GM23338 (cell line): ENCODE data around the gene COBLL1. TPM values are rescaled to one million over a fixed set of nuclear protein-coding genes. Genes with fewer than 3 reads are reported as not detected.

Experiments used
- ATAC-seq: fragments of 200-7000 bp; cut with Tn5 transposase; 3 replicates; pipeline ENCODE4 v1.9.1; 2020
- DNase-seq: peaks from one replicate; pipeline ENCODE4 v3.0.0-alpha.2; 2015; ENCODE audit warnings: low spot score
- H2AFZ ChIP-seq: fragments of 200-600 bp; sonication (generic); 2 replicates; pipeline ENCODE4 v1.8.0; 2016; ENCODE audit warnings: antibody characterized with exemption, mild to moderate bottlenecking, moderate library complexity
- H3F3A ChIP-seq: fragments of 200-600 bp; sonication (generic); replicated peaks from 2 replicates; pipeline ENCODE4 v1.8.0; 2017; ENCODE audit warnings: antibody characterized with exemption, mixed run types, low read depth
- H3K27ac ChIP-seq: fragments of 200-600 bp; sonication (generic); 2 replicates; pipeline ENCODE4 v1.6.1; 2016; ENCODE audit warnings: low read depth
- H3K27me3 ChIP-seq: fragments of 200-600 bp; sonication (generic); 2 replicates; pipeline ENCODE4 v1.8.0; 2016; ENCODE audit warnings: mild to moderate bottlenecking, mixed run types, moderate library complexity; ENCODE audit not compliant: insufficient read depth
- H3K36me3 ChIP-seq: fragments of 200-600 bp; sonication (generic); 2 replicates; pipeline ENCODE4 v1.8.0; 2016; ENCODE audit warnings: mild to moderate bottlenecking; ENCODE audit not compliant: insufficient read depth
- H3K4me1 ChIP-seq: fragments of 200-600 bp; sonication (generic); 2 replicates; pipeline ENCODE4 v1.8.0; 2016; ENCODE audit warnings: mild to moderate bottlenecking, moderate library complexity; ENCODE audit not compliant: insufficient read depth
- H3K4me2 ChIP-seq: fragments of 200-600 bp; sonication (generic); 2 replicates; pipeline ENCODE4 v1.7.1; 2017; ENCODE audit warnings: mixed run types
- H3K4me3 ChIP-seq: fragments of 200-600 bp; sonication (generic); 2 replicates; pipeline ENCODE4 v1.6.1; 2016; ENCODE audit warnings: mixed run types
- H3K79me2 ChIP-seq: fragments of 200-600 bp; sonication (generic); replicated peaks from 2 replicates; pipeline ENCODE4 v1.8.0; 2017; ENCODE audit warnings: mild to moderate bottlenecking; ENCODE audit not compliant: insufficient read depth
- H3K9me2 ChIP-seq: fragments of 200-600 bp; sonication (generic); 2 replicates; pipeline ENCODE4 v1.8.0; 2017; ENCODE audit not compliant: insufficient read depth
- H4K20me1 ChIP-seq: fragments of 200-600 bp; sonication (generic); replicated peaks from 2 replicates; pipeline ENCODE4 v1.8.0; 2017; ENCODE audit warnings: mild to moderate bottlenecking; ENCODE audit not compliant: insufficient read depth
- H3K27ac Mint-ChIP-seq: 2 replicates; pipeline ENCODE4 v1.8.0; 2020; ENCODE audit warnings: inconsistent platforms, mild to moderate bottlenecking, moderate library complexity, mixed read lengths
- H3K27me3 Mint-ChIP-seq: 3 replicates; pipeline ENCODE4 v1.8.0; 2022; ENCODE audit warnings: low read depth, mild to moderate bottlenecking, moderate library complexity, mixed read lengths, inconsistent platforms; ENCODE audit not compliant: insufficient read depth, poor library complexity
- H3K36me3 Mint-ChIP-seq: 3 replicates; pipeline ENCODE4 v1.8.0; 2021; ENCODE audit warnings: low read depth, mild to moderate bottlenecking, inconsistent platforms, moderate library complexity, mixed read lengths
- H3K4me1 Mint-ChIP-seq: 3 replicates; pipeline ENCODE4 v1.8.0; 2020; ENCODE audit warnings: mild to moderate bottlenecking, inconsistent platforms, mixed read lengths
- H3K4me3 Mint-ChIP-seq: 3 replicates; pipeline ENCODE4 v1.8.0; 2021; ENCODE audit warnings: moderate library complexity, mild to moderate bottlenecking, inconsistent platforms, mixed read lengths
- H3K9me3 Mint-ChIP-seq: 3 replicates; pipeline ENCODE4 v1.8.0; 2020; ENCODE audit warnings: moderate library complexity, mild to moderate bottlenecking, inconsistent platforms, mixed read lengths
- CREB1 ChIP-seq: fragments of 250-450 bp; sonication (Bioruptor Pico); IDR thresholded peaks from 2 replicates; pipeline ENCODE4 v1.5.0; 2020; ENCODE audit warnings: low read depth, mild to moderate bottlenecking, moderate library complexity
- EZH2 ChIP-seq: fragments of 200-600 bp; sonication (generic); IDR thresholded peaks from one replicate; pipeline ENCODE4 v1.8.0; 2017; ENCODE audit warnings: antibody characterized with exemption, mild to moderate bottlenecking, low read depth; ENCODE audit not compliant: unreplicated experiment
- EZH2phosphoT487 ChIP-seq: fragments of 200-600 bp; sonication (generic); IDR thresholded peaks from one replicate; pipeline ENCODE4 v1.8.1; 2018; ENCODE audit warnings: antibody characterized with exemption; ENCODE audit not compliant: unreplicated experiment
- JUNB ChIP-seq: IDR thresholded peaks from one replicate; pipeline ENCODE4 v1.6.1; 2016; ENCODE audit warnings: antibody characterized with exemption; ENCODE audit not compliant: unreplicated experiment
- NANOG ChIP-seq: IDR thresholded peaks from 2 replicates; pipeline ENCODE4 v1.6.1; 2016; ENCODE audit warnings: antibody characterized with exemption, borderline replicate concordance
- ZNF114 ChIP-seq: fragments of 250-450 bp; sonication (Bioruptor Pico); IDR thresholded peaks from 2 replicates; pipeline ENCODE4 v1.5.0; 2020; ENCODE audit warnings: mild to moderate bottlenecking, moderate library complexity
- ZNF331 ChIP-seq: fragments of 250-450 bp; sonication (Bioruptor Pico); IDR thresholded peaks from 2 replicates; pipeline ENCODE4 v1.5.0; 2020; ENCODE audit warnings: low read depth, mild to moderate bottlenecking, moderate library complexity
- polyA plus RNA-seq: library from polyadenylated mRNA; unstranded; fragments of >200 nt; fragmentation: Nextera tagmentation; extraction: Ambion mirVana; gene quantifications from 2 replicates; pipeline ENCODE4 v1.2.1, GENCODE V29; 2016
- total RNA-seq: library from RNA; depleted of rRNA; stranded (reverse); fragments of >200 nt; shearing (Covaris generic); gene quantifications from 2 replicates; pipeline ENCODE4 v1.2.3, GENCODE V29; 2014
- TF ChIP-seq, protein P1 (sequence below), 2 experiments: fragments of 200-600 bp in 1 of 2; sonication (generic) in 1 of 2; conservative IDR thresholded peaks; 2 replicates each; pipeline versions ENCODE4 v1.5.1 to v1.6.1; 2016 to 2017; ENCODE audit warnings: antibody characterized with exemption in 2 of 2, low read depth in 2 of 2, mild to moderate bottlenecking in 2 of 2, moderate library complexity in 1 of 2
- TF ChIP-seq, protein P2 (sequence below): IDR thresholded peaks from one replicate; pipeline ENCODE4 v1.6.1; 2018; ENCODE audit warnings: antibody characterized with exemption; ENCODE audit not compliant: unreplicated experiment
- TF ChIP-seq, protein P3 (sequence below): IDR thresholded peaks from 2 replicates; pipeline ENCODE4 v1.6.1; 2016; ENCODE audit warnings: antibody characterized with exemption

The COBLL1 gene
- total and polyA plus RNA-seq, 2 experiments from 2014 or later, result 2.9 to 7.4 TPM

DNA sequence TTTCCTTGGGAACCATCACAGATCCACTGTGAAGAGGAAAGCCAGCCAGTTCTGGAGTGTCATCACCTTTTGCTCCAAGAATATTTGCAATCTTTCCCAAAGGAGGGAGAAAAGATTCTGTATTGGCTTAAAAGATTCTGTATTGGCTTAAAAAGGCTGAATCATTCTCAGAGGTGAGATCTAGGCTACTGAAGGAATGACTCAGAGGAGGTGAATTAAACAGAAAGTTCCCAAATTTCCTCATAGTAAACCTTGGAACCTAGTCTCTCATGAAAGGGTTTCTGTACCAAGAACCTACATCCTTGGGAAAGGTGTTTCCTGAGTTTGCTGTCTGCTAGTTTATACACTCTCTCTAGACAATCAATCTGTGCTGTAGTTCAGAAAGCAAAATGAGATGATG, 186.3 kb downstream of the COBLL1 start:
- H3K79me2 ChIP-seq, result no peaks in the 10 kb centered on the region
- H3K9me2 ChIP-seq, result no peaks in the 10 kb centered on the region
- H4K20me1 ChIP-seq, result no peaks in the 10 kb centered on the region
- no peak overlapping the region for H2AFZ ChIP-seq
- TF ChIP-seq ZNF331 (CRISPR knock-in tag), result no peak
- no peak for TF ChIP-seq CREB1 (CRISPR knock-in tag)
- TF ChIP-seq, protein P1, sequence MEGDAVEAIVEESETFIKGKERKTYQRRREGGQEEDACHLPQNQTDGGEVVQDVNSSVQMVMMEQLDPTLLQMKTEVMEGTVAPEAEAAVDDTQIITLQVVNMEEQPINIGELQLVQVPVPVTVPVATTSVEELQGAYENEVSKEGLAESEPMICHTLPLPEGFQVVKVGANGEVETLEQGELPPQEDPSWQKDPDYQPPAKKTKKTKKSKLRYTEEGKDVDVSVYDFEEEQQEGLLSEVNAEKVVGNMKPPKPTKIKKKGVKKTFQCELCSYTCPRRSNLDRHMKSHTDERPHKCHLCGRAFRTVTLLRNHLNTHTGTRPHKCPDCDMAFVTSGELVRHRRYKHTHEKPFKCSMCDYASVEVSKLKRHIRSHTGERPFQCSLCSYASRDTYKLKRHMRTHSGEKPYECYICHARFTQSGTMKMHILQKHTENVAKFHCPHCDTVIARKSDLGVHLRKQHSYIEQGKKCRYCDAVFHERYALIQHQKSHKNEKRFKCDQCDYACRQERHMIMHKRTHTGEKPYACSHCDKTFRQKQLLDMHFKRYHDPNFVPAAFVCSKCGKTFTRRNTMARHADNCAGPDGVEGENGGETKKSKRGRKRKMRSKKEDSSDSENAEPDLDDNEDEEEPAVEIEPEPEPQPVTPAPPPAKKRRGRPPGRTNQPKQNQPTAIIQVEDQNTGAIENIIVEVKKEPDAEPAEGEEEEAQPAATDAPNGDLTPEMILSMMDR (conservative IDR thresholded peaks at IDR 0.05; ENCODE audit: low read depth in 2 of 2), result no peak
- no peak for TF ChIP-seq NANOG
- TF ChIP-seq ZNF114 (CRISPR knock-in tag), result no peak
- no peak for TF ChIP-seq EZH2phosphoT487
- TF ChIP-seq, protein P2, sequence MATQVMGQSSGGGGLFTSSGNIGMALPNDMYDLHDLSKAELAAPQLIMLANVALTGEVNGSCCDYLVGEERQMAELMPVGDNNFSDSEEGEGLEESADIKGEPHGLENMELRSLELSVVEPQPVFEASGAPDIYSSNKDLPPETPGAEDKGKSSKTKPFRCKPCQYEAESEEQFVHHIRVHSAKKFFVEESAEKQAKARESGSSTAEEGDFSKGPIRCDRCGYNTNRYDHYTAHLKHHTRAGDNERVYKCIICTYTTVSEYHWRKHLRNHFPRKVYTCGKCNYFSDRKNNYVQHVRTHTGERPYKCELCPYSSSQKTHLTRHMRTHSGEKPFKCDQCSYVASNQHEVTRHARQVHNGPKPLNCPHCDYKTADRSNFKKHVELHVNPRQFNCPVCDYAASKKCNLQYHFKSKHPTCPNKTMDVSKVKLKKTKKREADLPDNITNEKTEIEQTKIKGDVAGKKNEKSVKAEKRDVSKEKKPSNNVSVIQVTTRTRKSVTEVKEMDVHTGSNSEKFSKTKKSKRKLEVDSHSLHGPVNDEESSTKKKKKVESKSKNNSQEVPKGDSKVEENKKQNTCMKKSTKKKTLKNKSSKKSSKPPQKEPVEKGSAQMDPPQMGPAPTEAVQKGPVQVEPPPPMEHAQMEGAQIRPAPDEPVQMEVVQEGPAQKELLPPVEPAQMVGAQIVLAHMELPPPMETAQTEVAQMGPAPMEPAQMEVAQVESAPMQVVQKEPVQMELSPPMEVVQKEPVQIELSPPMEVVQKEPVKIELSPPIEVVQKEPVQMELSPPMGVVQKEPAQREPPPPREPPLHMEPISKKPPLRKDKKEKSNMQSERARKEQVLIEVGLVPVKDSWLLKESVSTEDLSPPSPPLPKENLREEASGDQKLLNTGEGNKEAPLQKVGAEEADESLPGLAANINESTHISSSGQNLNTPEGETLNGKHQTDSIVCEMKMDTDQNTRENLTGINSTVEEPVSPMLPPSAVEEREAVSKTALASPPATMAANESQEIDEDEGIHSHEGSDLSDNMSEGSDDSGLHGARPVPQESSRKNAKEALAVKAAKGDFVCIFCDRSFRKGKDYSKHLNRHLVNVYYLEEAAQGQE, result no peak
- TF ChIP-seq, protein P3, sequence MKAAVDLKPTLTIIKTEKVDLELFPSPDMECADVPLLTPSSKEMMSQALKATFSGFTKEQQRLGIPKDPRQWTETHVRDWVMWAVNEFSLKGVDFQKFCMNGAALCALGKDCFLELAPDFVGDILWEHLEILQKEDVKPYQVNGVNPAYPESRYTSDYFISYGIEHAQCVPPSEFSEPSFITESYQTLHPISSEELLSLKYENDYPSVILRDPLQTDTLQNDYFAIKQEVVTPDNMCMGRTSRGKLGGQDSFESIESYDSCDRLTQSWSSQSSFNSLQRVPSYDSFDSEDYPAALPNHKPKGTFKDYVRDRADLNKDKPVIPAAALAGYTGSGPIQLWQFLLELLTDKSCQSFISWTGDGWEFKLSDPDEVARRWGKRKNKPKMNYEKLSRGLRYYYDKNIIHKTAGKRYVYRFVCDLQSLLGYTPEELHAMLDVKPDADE, result no peak
- peaks cover 15% of the 10 kb centered on the region for H3K4me1 ChIP-seq
- H3F3A ChIP-seq, result no peaks in the 10 kb centered on the region
- peaks cover 9% of the 10 kb centered on the region for H3K9me3 Mint-ChIP-seq
- ATAC-seq (no peak), DNase-seq (no peak)
- no peak overlapping the region for H3K4me3 Mint-ChIP-seq
- H3K27ac ChIP-seq, result no peak overlapping the region
- H3K36me3 ChIP-seq, result no peaks in the 10 kb centered on the region
- peaks cover 12% of the 10 kb centered on the region for H3K27me3 Mint-ChIP-seq
- H3K27ac Mint-ChIP-seq, result no peak overlapping the region
- H3K36me3 Mint-ChIP-seq, result peaks cover 11% of the 10 kb centered on the region; the same call in 2 of the 3 replicates
- no peak overlapping the region for H3K4me2 ChIP-seq
- peaks cover 16% of the 10 kb centered on the region for H3K4me1 Mint-ChIP-seq
- peaks cover 15% of the 10 kb centered on the region for H3K27me3 ChIP-seq
- no peak overlapping the region for H3K4me3 ChIP-seq

DNA sequence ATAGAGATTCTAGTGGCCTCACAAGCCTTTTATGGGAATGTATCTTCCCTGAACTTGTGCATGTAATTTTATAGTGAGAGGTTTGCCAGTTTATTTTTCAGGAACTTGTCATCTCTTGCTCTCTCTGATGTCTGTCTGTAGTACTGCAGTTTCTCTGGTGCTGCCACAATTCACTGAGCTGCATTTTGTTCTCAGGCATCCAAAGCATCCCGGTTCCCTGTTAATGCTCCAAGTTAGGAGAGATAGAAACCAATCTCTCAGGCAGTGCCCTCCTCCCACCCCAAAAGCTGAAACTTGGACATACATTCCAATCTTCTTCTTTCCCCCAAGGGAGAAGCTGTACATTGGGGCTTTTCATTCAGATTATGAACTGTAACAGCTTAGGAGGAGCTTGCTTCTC, 190.3 kb downstream of the COBLL1 start:
- Mint-ChIP-seq H3K4me3 (no peak overlapping the region), H3K9me3 (peaks cover 34% of the 10 kb centered on the region), H3K27ac (no peak overlapping the region), H3K36me3 (peaks cover 17% of the 10 kb centered on the region; the same call in 2 of the 3 replicates), H3K4me1 (peaks cover 12% of the 10 kb centered on the region; the same call in 2 of the 3 replicates), H3K27me3 (peaks cover 22% of the 10 kb centered on the region)
- Histone ChIP-seq H3K4me2 (no peak overlapping the region), H3K27ac (no peak overlapping the region), H3F3A (no peaks in the 10 kb centered on the region), H3K4me3 (no peak overlapping the region), H2AFZ (no peak overlapping the region), H3K36me3 (no peaks in the 10 kb centered on the region), H3K27me3 (peaks cover 15% of the 10 kb centered on the region), H3K79me2 (no peaks in the 10 kb centered on the region), H3K4me1 (peaks cover 5% of the 10 kb centered on the region; the same call in 1 of the 2 replicates), H4K20me1 (no peaks in the 10 kb centered on the region), H3K9me2 (no peaks in the 10 kb centered on the region)
- ATAC-seq (peak; percentile 57), DNase-seq (peak; percentile 57)
- TF ChIP-seq EZH2 (no peak), ZNF114 (CRISPR knock-in tag) (no peak), NANOG (no peak), EZH2phosphoT487 (no peak), CREB1 (CRISPR knock-in tag) (no peak), JUNB (no peak)
- TF ChIP-seq, protein P2, result no peak
- TF ChIP-seq, protein P3, result no peak
